Spleen (tissue), 7 donors: Measurements from ENCODE around the gene PSMD14.

Experiments used
- POLR2A ChIP-seq, 3 donors: fragments of 450-650 bp; IDR thresholded peaks; one replicate each; pipeline ENCODE4 v1.5.1; 2017; ENCODE audit warnings: antibody characterized with exemption in 3 of 3, mild to moderate bottlenecking in 1 of 3
- TF ChIP-seq, protein P1 (sequence below), 11 experiments: fragments of 200-600 bp in 7 of 11; fragments of 450-650 bp in 4 of 11; sonication (generic) in 4 of 11; IDR thresholded peaks in 8 of 11; conservative IDR thresholded peaks in 3 of 11; 1 replicate in 7 of 11; 2 replicates in 4 of 11; pipeline versions ENCODE4 v1.4.0 to v1.8.0; 2016 to 2021; ENCODE audit warnings: antibody characterized with exemption in 11 of 11, inconsistent platforms in 4 of 11, mild to moderate bottlenecking in 1 of 11
- donor health status: DM: no; HTN: no; CAD: no; lungs with moderate emphysema.
- donor health status: DM: no; HTN: no; CAD: no.
- donor health status: DM: no; HTN: no; CAD: no.

DNA sequence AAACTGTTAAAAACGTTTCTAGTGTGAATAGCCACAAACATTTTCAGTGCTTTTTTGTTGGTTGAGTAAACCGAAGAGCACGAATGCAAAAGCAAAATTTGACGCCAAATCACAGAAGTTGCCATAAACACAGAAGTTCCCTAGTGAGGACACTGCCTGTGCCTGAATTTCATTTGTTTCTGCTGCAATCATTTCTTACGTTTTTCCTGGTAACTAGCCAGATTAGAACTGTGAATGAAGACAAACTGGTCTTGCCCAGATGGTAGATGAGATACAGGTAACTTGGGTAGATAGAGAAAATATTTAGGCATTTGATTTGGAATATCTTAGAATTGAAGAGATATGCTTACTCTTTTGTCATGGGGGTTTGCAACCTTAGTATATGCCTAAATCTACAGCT, 98.1 kb downstream of the PSMD14 start:
- TF ChIP-seq, protein P1, sequence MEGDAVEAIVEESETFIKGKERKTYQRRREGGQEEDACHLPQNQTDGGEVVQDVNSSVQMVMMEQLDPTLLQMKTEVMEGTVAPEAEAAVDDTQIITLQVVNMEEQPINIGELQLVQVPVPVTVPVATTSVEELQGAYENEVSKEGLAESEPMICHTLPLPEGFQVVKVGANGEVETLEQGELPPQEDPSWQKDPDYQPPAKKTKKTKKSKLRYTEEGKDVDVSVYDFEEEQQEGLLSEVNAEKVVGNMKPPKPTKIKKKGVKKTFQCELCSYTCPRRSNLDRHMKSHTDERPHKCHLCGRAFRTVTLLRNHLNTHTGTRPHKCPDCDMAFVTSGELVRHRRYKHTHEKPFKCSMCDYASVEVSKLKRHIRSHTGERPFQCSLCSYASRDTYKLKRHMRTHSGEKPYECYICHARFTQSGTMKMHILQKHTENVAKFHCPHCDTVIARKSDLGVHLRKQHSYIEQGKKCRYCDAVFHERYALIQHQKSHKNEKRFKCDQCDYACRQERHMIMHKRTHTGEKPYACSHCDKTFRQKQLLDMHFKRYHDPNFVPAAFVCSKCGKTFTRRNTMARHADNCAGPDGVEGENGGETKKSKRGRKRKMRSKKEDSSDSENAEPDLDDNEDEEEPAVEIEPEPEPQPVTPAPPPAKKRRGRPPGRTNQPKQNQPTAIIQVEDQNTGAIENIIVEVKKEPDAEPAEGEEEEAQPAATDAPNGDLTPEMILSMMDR (IDR thresholded peaks at IDR 0.05 in 8 of 11, conservative IDR thresholded peaks at IDR 0.05 in 3 of 11), result no peak
- no peak for TF ChIP-seq POLR2A (IDR thresholded peaks at IDR 0.05)
